Measurements from ENCODE around the gene AGBL5. TPM values are rescaled to one million over a fixed set of nuclear protein-coding genes. Genes with fewer than 3 reads are reported as not detected.

Gene AGBL5
- total RNA-seq, 1 donor from 2014 or later, result 68.3 TPM

DNA sequence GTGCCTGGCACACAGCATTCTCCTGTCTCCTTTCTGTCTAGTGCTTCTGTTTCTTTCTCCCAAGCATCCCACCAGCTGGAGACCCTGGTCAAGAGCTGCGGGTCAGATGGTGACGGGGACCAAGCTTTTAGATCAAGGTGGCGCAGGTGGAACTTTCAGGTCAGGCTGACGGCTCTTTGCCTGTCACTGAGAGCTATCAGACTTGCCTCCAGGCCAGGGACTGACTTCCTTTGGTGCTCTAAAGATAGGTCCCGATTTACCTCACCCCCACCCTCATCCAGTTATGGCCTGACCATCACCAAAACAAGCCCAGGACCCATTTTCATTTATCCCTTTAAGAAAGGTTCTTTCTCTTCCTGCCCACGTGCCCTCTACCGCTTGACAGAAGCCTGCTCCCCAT is 25.8 kb downstream of the AGBL5 start:
- TF ChIP-seq EZH2phosphoT487 (IDR thresholded peaks at IDR 0.05), result no peak
- TF ChIP-seq EZH2 (IDR thresholded peaks at IDR 0.05), result no peak
- TF ChIP-seq, protein P1, sequence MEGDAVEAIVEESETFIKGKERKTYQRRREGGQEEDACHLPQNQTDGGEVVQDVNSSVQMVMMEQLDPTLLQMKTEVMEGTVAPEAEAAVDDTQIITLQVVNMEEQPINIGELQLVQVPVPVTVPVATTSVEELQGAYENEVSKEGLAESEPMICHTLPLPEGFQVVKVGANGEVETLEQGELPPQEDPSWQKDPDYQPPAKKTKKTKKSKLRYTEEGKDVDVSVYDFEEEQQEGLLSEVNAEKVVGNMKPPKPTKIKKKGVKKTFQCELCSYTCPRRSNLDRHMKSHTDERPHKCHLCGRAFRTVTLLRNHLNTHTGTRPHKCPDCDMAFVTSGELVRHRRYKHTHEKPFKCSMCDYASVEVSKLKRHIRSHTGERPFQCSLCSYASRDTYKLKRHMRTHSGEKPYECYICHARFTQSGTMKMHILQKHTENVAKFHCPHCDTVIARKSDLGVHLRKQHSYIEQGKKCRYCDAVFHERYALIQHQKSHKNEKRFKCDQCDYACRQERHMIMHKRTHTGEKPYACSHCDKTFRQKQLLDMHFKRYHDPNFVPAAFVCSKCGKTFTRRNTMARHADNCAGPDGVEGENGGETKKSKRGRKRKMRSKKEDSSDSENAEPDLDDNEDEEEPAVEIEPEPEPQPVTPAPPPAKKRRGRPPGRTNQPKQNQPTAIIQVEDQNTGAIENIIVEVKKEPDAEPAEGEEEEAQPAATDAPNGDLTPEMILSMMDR (IDR thresholded peaks at IDR 0.05), result no peak
- Histone ChIP-seq H3K4me3 (no peak overlapping the region), H4K20me1 (ENCODE audit: low read depth) (no peaks in the 10 kb centered on the region), H3F3A (ENCODE audit: low read depth) (peaks cover 22% of the 10 kb centered on the region), H3K4me2 (no peak overlapping the region), H3K27ac (no peak overlapping the region), H3K4me1 (peaks cover 20% of the 10 kb centered on the region), H2AFZ (replicated peaks) (no peak overlapping the region), H3K9me3 (ENCODE audit: low read depth) (no peaks in the 10 kb centered on the region), H3K36me3 (no peaks in the 10 kb centered on the region), H3K27me3 (no peaks in the 10 kb centered on the region), H3K9ac (no peak overlapping the region), H3K79me2 (ENCODE audit: low read depth) (no peaks in the 10 kb centered on the region)
- no peak for DNase-seq (ENCODE audit: low spot score)
- Mint-ChIP-seq H3K36me3 (no peaks in the 10 kb centered on the region), H3K27ac (peak overlapping the region; percentile 50), H3K4me3 (peak overlapping the region; percentile 27), H3K4me1 (peaks cover 62% of the 10 kb centered on the region), H3K27me3 (ENCODE audit: insufficient read depth, low read depth) (peaks cover 2% of the 10 kb centered on the region), H3K9me3 (no peaks in the 10 kb centered on the region)

DNA sequence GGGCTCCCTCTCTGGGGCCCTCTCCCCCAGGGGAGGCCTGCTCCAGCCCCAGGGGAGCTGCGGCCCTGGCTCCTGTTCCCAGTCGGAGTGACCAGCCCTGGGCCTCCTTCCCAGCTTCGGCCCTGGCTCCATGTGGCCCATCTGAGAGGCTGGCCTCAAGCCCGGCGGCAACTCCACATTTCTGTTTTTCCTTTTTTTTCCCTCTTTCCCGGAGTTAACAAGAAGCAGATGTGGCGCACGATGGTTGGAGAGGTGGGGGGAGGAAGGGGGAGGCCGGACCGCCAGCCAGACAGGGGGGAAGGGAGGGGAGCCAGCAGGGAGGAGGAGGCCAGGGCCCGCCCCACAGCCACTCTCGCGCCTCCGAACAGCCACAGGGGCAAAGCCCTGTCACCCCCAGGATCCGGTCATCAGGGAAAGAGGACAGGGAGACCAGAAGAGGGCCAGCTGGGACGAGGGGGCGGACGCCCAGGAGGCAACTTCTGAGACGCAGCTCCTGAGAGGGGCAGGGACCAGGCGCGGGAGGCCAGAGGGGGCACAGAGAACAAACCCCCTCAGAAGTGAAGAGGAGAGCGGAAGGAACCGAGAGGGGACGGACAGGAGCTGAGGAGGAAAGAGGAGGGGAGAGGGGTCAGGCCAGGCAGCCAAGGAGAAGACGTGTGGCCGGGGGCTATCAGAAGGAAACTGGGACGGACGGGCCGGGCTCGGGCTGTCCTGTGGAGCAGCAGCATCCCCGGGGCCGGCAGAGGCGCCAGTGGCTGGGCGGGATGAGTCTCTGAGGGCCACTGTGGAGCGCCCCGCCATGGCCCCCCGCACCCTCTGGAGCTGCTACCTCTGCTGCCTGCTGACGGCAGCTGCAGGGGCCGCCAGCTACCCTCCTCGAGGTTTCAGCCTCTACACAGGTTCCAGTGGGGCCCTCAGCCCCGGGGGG is 27.1 kb downstream of the AGBL5 start, which contains the start of gene EMILIN1:
Gene EMILIN1 (plus strand): TSS at position 349 of the 928 bp plus-strand sequence. CDS start 451 bp downstream, at position 800.
- Histone ChIP-seq H3K36me3 (no peaks in the 10 kb centered on the region), H3K79me2 (ENCODE audit: low read depth) (no peaks in the 10 kb centered on the region), H3F3A (ENCODE audit: low read depth) (peaks cover 11% of the 10 kb centered on the region), H2AFZ (replicated peaks) (peak within 1 kb of the TSS; percentile 70), H3K27me3 (no peaks in the 10 kb centered on the region), H3K27ac (no peak within 1 kb of the TSS), H3K4me3 (no peak within 1 kb of the TSS), H4K20me1 (ENCODE audit: low read depth) (no peaks in the 10 kb centered on the region), H3K4me1 (peaks cover 15% of the 10 kb centered on the region), H3K9ac (no peak within 1 kb of the TSS), H3K4me2 (peak within 1 kb of the TSS; percentile 9), H3K9me3 (ENCODE audit: low read depth) (no peaks in the 10 kb centered on the region)
- H3K27ac Mint-ChIP-seq, result peak within 1 kb of the TSS; percentile 94
- no peaks in the 10 kb centered on the region for H3K27me3 Mint-ChIP-seq (ENCODE audit: insufficient read depth, low read depth)
- H3K9me3 Mint-ChIP-seq, result no peaks in the 10 kb centered on the region
- H3K4me3 Mint-ChIP-seq, result peak within 1 kb of the TSS; percentile 62
- H3K4me1 Mint-ChIP-seq, result peaks cover 55% of the 10 kb centered on the region
- TF ChIP-seq EZH2phosphoT487 (IDR thresholded peaks at IDR 0.05) (no peak), EZH2 (IDR thresholded peaks at IDR 0.05) (no peak)
- TF ChIP-seq, protein P1 (IDR thresholded peaks at IDR 0.05), result no peak
- H3K36me3 Mint-ChIP-seq, result no peaks in the 10 kb centered on the region
- DNase-seq (ENCODE audit: low spot score), result peak; percentile 39

DNA sequence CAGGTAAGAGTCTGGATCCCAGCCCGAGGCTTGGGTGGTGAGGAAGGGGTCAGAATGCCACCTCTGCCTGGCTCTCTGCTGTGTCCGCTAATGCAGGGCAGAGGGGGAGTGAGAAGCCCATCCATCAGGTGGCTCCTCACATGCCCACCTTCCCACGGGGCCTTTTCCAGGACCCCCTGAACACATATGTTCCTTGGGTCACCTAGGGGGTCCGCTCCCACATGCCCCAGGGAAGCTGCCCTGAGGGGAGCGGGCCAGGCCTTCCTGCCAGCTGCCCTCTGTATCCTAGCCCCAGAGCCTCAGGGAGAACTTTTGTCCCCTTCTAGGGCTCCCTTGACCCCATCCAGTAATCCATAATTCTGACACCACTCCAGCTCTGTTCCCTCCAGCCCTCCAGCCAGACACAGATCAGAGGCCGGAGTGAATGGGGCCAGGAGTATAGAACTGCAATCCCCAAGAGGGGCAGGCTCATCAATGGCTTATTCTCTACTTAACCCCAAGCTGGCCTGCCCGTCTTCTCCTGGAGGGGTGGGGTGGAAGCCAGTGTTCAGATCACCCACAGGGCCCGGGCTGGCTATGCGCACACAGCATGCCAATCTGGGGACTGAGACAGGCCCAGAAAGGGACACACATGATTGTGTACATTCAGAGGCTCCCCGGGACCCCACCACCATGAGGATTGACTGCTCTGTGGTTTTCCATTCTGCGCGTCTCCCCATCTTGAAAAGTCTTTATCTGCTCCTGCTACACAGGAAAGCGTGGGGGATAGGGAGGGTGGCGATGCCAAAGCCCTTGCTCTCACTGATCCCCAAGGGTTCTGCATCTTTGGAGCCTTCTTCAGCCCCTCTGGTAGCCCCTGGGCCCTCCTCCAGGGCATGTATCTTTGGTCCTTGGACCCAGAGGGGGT is 28.0 kb downstream of the AGBL5 start:
- no peak overlapping the region for H3K9ac ChIP-seq
- peaks cover 53% of the 10 kb centered on the region for H3K4me1 Mint-ChIP-seq
- no peaks in the 10 kb centered on the region for H3K27me3 Mint-ChIP-seq (ENCODE audit: insufficient read depth, low read depth)
- no peaks in the 10 kb centered on the region for H3K9me3 Mint-ChIP-seq
- no peak overlapping the region for H3K27ac ChIP-seq
- H3K36me3 ChIP-seq, result no peaks in the 10 kb centered on the region
- H3K36me3 Mint-ChIP-seq, result no peaks in the 10 kb centered on the region
- no peaks in the 10 kb centered on the region for H3K9me3 ChIP-seq (ENCODE audit: low read depth)
- TF ChIP-seq, protein P1 (IDR thresholded peaks at IDR 0.05), result no peak
- TF ChIP-seq EZH2phosphoT487 (IDR thresholded peaks at IDR 0.05) (no peak), EZH2 (IDR thresholded peaks at IDR 0.05) (no peak)
- no peak for DNase-seq (ENCODE audit: low spot score)
- no peaks in the 10 kb centered on the region for H3K79me2 ChIP-seq (ENCODE audit: low read depth)
- H2AFZ ChIP-seq (replicated peaks), result no peak overlapping the region
- peak overlapping the region; percentile 65 for H3K27ac Mint-ChIP-seq
- no peak overlapping the region for H3K4me3 ChIP-seq
- peaks cover 7% of the 10 kb centered on the region for H3F3A ChIP-seq (ENCODE audit: low read depth)
- peak overlapping the region; percentile 77 for H3K4me3 Mint-ChIP-seq
- H3K27me3 ChIP-seq, result no peaks in the 10 kb centered on the region
- no peaks in the 10 kb centered on the region for H4K20me1 ChIP-seq (ENCODE audit: low read depth)
- H3K4me2 ChIP-seq, result no peak overlapping the region
- peaks cover 15% of the 10 kb centered on the region for H3K4me1 ChIP-seq

Data from neural progenitor cell (in vitro differentiated cells).